GM12878 (cell line): ENCODE results near the gene FBLN1. TPM values are rescaled to one million over a fixed set of nuclear protein-coding genes. Genes with fewer than 3 reads are reported as not detected.
"Not testable (repeated sequence)": the region's sequence is repeated elsewhere in the genome, so short reads cannot be mapped to it uniquely, and the experiment has no call there.

ENCODE experiments used
- ATAC-seq: fragments of 200-7000 bp; cut with Tn5 transposase; 3 replicates; pipeline ENCODE4 v1.9.1; 2020; ENCODE audit warnings: mild to moderate bottlenecking, moderate library complexity
- BruUV-seq: library from RNA; stranded (reverse); fragments of 400-500 nt; replicated peaks from 2 replicates; lab custom pipeline; 2021; lab: Mats Ljungman, UMichigan
- CTCF ChIA-PET: fragments of 300-600 bp; sonication (Branson Sonifier 250); formaldehyde crosslinking; extraction: SDS; loops from one replicate; lab custom pipeline; 2021; ENCODE audit warnings: inconsistent platforms; lab: Yijun Ruan, JAX
- POLR2A ChIA-PET: fragments of 350-600 bp; formaldehyde crosslinking; extraction: SDS; loops from one replicate; lab custom pipeline; 2021; ENCODE audit warnings: inconsistent platforms; lab: Charles Lee
- RAD21 ChIA-PET: fragments of 300-600 bp; sonication (Branson Sonifier 250); formaldehyde crosslinking; loops from one replicate; lab custom pipeline; 2023; ENCODE audit warnings: antibody characterized with exemption; ENCODE audit not compliant: unreplicated experiment; lab: Charles Lee
- SMC1A ChIA-PET: fragments of 300-600 bp; sonication (Branson Sonifier 250); formaldehyde crosslinking; loops from one replicate; lab custom pipeline; 2023; ENCODE audit not compliant: unreplicated experiment, uncharacterized antibody; lab: Charles Lee
- DNase-seq: peaks from one replicate; pipeline ENCODE4 v3.0.0-alpha.2; 2011; ENCODE audit warnings: low read depth, low spot score
- FAIRE-seq: peaks from 3 replicates; lab custom pipeline; 2011; peaks lifted over from hg19 to GRCh38; lab: Jason Lieb, UNC
- H2AFZ ChIP-seq: 2 replicates; pipeline ENCODE4 v1.6.0; 2011; ENCODE audit warnings: low read depth, low read length, control low read depth; ENCODE audit not compliant: control insufficient read depth
- H3K27ac ChIP-seq: 2 replicates; pipeline ENCODE4 v1.5.1; 2011; ENCODE audit warnings: control low read depth; ENCODE audit not compliant: control insufficient read depth, insufficient read depth
- H3K27me3 ChIP-seq, 2 experiments: replicated peaks in 1 of 2; 2 replicates each; pipeline versions ENCODE4 v1.6.0 to v1.6.1; 2011; ENCODE audit warnings: low read length in 1 of 2; ENCODE audit not compliant: control insufficient read depth in 2 of 2, insufficient read depth in 2 of 2
- H3K36me3 ChIP-seq, 2 experiments: 2 replicates each; pipeline ENCODE4 v1.5.1; 2011; ENCODE audit warnings: low read length in 1 of 2; ENCODE audit not compliant: control insufficient read depth in 2 of 2, insufficient read depth in 2 of 2
- H3K4me1 ChIP-seq: 2 replicates; pipeline ENCODE4 v1.6.1; 2011; ENCODE audit warnings: mild to moderate bottlenecking, low read length, moderate library complexity, mixed read lengths; ENCODE audit not compliant: control insufficient read depth, insufficient read depth
- H3K4me2 ChIP-seq: 2 replicates; pipeline ENCODE4 v1.6.0; 2011; ENCODE audit warnings: control low read depth; ENCODE audit not compliant: control insufficient read depth, insufficient read depth
- H3K4me3 ChIP-seq: fragments of 200-600 bp; sonication (generic); 2 replicates; pipeline ENCODE4 v1.5.1; 2016
- H3K79me2 ChIP-seq: 2 replicates; pipeline ENCODE4 v1.6.0; 2011; ENCODE audit warnings: low read length; ENCODE audit not compliant: control insufficient read depth, insufficient read depth
- H3K9ac ChIP-seq: 2 replicates; pipeline ENCODE4 v1.8.0; 2011; ENCODE audit warnings: low read length, control low read depth, mixed read lengths; ENCODE audit not compliant: control insufficient read depth, insufficient read depth
- H3K9me3 ChIP-seq: replicated peaks from 3 replicates; pipeline ENCODE4 v1.5.1; 2011; ENCODE audit warnings: mild to moderate bottlenecking, low read length; ENCODE audit not compliant: control insufficient read depth, insufficient read depth
- H4K20me1 ChIP-seq: 2 replicates; pipeline ENCODE4 v1.6.0; 2011; ENCODE audit not compliant: control insufficient read depth, insufficient read depth
- WGBS: methylation state at CpG from one replicate; pipeline ENCODE4 v1.1.6; 2016; ENCODE audit warnings: low lambda C conversion rate; ENCODE audit not compliant: insufficient replicate concordance, insufficient coverage; ENCODE audit errors: missing lambda C conversion rate; 5-methylcytosine and 5-hydroxymethylcytosine counted together
- in situ Hi-C: fragments of 300-500 bp; cut with MboI; formaldehyde crosslinking; loops from 9 replicates; pipeline ENCODE4 v1.14.3; 2018; ENCODE audit warnings: mixed read lengths
- intact Hi-C: fragments of 100-400 bp; cut with micrococcal nuclease; formaldehyde crosslinking; loops from one replicate; pipeline ENCODE4 v1.14.2; 2022; ENCODE audit not compliant: unreplicated experiment
- polyA plus RNA-seq, 11 experiments: library from polyadenylated mRNA; depleted of rRNA in 4 of 11; unstranded in 6 of 11; stranded (reverse) in 5 of 11; fragments of >200 nt; fragmentation: Nextera tagmentation in 4 of 11; fragmentation: Illumina TruSeq in 1 of 11; extraction: Ambion mirVana in 4 of 11; extraction: Trizol in 1 of 11; gene quantifications; 1 replicate in 1 of 11; 2 replicates in 10 of 11; pipeline versions ENCODE4 v1.2.1 to v1.2.3, GENCODE V29; 2011 to 2016; ENCODE audit warnings: inconsistent platforms in 2 of 11, missing spikeins in 2 of 11, low read depth in 1 of 11
- total RNA-seq, 4 experiments: library from RNA; depleted of rRNA in 3 of 4; stranded (reverse); fragments of >200 nt in 3 of 4; fragmentation: Illumina TruSeq in 1 of 4; extraction: Trizol in 1 of 4; gene quantifications; 2 replicates each; pipeline versions ENCODE4 v1.2.1 to v1.2.3, GENCODE V29; 2013 to 2021
- TF ChIP-seq, protein P1 (sequence below): IDR thresholded peaks from 2 replicates; pipeline ENCODE4 v1.6.1; 2012; ENCODE audit warnings: improper control_type of control experiment, low read depth, low read length; ENCODE audit not compliant: insufficient replicate concordance
- TF ChIP-seq, protein P2 (sequence below): IDR thresholded peaks from 2 replicates; pipeline ENCODE4 v1.6.1; 2012; ENCODE audit warnings: low read depth, low read length, improper control_type of control experiment

The FBLN1 gene
- total and polyA plus RNA-seq, 10 of the 15 experiments (the other 5 are each of a cell fraction or from before 2014, with no cell fraction given), result 0.20 to 0.51 TPM; not detected in 8

DNA sequence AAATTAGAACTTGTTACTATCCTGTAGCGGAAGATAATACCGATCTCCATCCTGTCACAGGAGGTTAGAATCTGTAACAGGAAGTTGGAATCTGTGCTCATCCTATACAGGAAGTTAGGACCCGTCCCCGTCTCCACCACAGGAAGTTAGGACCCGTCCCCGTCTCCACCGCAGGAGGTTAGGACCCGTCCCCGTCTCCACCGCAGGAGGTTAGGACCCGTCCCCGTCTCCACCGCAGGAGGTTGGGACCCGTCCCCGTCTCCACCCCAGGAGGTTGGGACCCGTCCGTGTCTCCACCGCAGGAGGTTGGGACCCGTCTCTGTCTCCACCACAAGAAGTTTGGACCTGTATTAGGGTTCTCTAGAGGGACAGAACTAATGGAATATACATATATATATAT lies 52.2 kb downstream of the FBLN1 start (continued):
- TF ChIP-seq, protein P1, sequence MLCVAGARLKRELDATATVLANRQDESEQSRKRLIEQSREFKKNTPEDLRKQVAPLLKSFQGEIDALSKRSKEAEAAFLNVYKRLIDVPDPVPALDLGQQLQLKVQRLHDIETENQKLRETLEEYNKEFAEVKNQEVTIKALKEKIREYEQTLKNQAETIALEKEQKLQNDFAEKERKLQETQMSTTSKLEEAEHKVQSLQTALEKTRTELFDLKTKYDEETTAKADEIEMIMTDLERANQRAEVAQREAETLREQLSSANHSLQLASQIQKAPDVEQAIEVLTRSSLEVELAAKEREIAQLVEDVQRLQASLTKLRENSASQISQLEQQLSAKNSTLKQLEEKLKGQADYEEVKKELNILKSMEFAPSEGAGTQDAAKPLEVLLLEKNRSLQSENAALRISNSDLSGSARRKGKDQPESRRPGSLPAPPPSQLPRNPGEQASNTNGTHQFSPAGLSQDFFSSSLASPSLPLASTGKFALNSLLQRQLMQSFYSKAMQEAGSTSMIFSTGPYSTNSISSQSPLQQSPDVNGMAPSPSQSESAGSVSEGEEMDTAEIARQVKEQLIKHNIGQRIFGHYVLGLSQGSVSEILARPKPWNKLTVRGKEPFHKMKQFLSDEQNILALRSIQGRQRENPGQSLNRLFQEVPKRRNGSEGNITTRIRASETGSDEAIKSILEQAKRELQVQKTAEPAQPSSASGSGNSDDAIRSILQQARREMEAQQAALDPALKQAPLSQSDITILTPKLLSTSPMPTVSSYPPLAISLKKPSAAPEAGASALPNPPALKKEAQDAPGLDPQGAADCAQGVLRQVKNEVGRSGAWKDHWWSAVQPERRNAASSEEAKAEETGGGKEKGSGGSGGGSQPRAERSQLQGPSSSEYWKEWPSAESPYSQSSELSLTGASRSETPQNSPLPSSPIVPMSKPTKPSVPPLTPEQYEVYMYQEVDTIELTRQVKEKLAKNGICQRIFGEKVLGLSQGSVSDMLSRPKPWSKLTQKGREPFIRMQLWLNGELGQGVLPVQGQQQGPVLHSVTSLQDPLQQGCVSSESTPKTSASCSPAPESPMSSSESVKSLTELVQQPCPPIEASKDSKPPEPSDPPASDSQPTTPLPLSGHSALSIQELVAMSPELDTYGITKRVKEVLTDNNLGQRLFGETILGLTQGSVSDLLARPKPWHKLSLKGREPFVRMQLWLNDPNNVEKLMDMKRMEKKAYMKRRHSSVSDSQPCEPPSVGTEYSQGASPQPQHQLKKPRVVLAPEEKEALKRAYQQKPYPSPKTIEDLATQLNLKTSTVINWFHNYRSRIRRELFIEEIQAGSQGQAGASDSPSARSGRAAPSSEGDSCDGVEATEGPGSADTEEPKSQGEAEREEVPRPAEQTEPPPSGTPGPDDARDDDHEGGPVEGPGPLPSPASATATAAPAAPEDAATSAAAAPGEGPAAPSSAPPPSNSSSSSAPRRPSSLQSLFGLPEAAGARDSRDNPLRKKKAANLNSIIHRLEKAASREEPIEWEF, result no peak
- TF ChIP-seq, protein P2, sequence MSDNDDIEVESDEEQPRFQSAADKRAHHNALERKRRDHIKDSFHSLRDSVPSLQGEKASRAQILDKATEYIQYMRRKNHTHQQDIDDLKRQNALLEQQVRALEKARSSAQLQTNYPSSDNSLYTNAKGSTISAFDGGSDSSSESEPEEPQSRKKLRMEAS, result no peak

DNA sequence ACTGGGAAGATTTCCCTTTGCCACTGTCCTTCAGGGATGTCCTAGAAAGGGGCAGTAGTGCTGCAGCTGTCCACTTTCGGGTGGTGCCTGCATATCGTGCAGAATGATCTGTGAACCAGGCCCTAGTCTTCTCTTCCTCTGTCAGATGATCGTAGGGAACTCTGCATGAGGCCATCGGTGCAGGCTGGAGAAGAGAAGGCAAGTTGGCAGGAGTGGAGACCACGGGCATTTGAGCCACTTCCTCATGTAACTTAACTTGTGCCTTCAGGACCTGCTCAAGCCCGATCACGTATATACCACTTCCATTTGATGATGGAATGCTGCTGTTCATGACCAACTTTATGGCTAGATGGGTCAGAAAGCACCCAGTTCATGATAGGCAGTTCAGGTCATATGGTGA lies 55.2 kb downstream of the FBLN1 start:
- H4K20me1 ChIP-seq, H3K27ac ChIP-seq, ATAC-seq, intact Hi-C loops, H3K4me1 ChIP-seq, RAD21 ChIA-PET, H3K4me3 ChIP-seq, SMC1A ChIA-PET, POLR2A ChIA-PET, CTCF ChIA-PET, H3K9me3 ChIP-seq, H3K27me3 ChIP-seq, BruUV-seq, in situ Hi-C loops, H3K36me3 ChIP-seq, H3K9ac ChIP-seq, H2AFZ ChIP-seq, DNase-seq, H3K79me2 ChIP-seq, FAIRE-seq, H3K4me2 ChIP-seq: not testable (repeated sequence)
- 43% methylated on average over 7 of the region's 7 CpGs for WGBS

DNA sequence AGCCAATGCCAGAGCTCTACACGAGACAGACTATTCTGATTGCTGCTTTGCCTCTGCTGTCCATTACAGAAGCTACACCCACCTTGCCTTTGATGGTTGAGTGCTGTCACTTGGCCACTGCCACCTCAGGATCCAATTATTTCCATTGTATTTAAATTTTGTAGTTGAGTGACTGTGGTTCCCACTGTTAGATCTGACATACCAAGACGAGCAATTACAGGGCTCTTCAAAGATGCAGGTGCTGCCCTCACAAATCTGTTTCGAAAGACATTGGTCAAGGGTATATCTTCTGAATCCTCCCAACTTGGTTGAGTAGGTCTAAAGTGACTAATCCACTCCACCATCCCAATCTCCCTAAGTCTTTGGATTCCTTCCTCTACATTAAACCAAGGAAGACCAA lies 57.4 kb downstream of the FBLN1 start:
- H3K4me2 ChIP-seq, H3K27me3 ChIP-seq, H3K4me1 ChIP-seq, H3K9ac ChIP-seq, H3K79me2 ChIP-seq, H3K4me3 ChIP-seq, BruUV-seq, intact Hi-C loops, H3K9me3 ChIP-seq, ATAC-seq, H4K20me1 ChIP-seq, H3K36me3 ChIP-seq, POLR2A ChIA-PET, H3K27ac ChIP-seq, H2AFZ ChIP-seq, in situ Hi-C loops, CTCF ChIA-PET, FAIRE-seq, DNase-seq, SMC1A ChIA-PET: not testable (repeated sequence)
- RAD21 ChIA-PET, result interaction anchor here (0.6 kb wide), 1 partner anchor 247 kb away, joined by 3 read pairs; no protein-coding TSS in a partner anchor
- 20% methylated on average over 3 of the region's 3 CpGs for WGBS

DNA sequence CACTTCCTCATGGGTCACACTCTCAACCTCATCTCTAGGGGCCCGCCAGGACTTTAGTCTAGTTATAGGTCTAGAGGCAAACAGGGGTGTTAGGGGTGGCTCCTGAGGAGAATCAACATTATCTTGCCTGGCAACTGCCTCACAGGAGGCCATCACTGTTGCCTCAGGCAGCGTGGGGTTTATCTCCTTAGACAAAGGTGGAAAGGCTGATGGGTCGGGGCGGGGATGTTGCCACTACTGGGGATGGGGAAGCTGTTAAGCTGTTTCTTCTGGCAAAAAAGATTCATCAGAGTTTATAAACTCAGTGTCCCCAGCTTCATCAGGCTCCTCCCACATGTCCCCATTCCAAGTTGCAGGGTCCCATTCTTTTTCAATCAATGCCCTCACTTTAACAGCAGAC lies 58.1 kb downstream of the FBLN1 start:
- H3K4me3 ChIP-seq, H3K27me3 ChIP-seq, H4K20me1 ChIP-seq, POLR2A ChIA-PET, in situ Hi-C loops, SMC1A ChIA-PET, ATAC-seq, H2AFZ ChIP-seq, BruUV-seq, intact Hi-C loops, DNase-seq, H3K27ac ChIP-seq, CTCF ChIA-PET, FAIRE-seq, H3K4me1 ChIP-seq, H3K9me3 ChIP-seq, H3K79me2 ChIP-seq, H3K4me2 ChIP-seq, RAD21 ChIA-PET, H3K9ac ChIP-seq, H3K36me3 ChIP-seq: not testable (repeated sequence)
- WGBS, result 2% methylated on average over 4 of the region's 4 CpGs
